ENCODE data around the gene GDF11.

GRCh38 chr12:55697686-55698085, 45.2 kb upstream of the GDF11 start:
- TF ChIP-seq CTCF (IDR thresholded peaks at IDR 0.05), result no peak
- TF ChIP-seq ZFX (IDR thresholded peaks at IDR 0.05; ENCODE audit: borderline replicate concordance), result no peak

Measured in 22Rv1 (cell line).